SU-DHL-6 (cell line): ENCODE results near the gene PRKCE.

Source experiments
- CTCF ChIP-seq: fragments of 200-600 bp; sonication (generic); IDR thresholded peaks from one replicate; pipeline ENCODE4 v1.5.1; 2017; ENCODE audit warnings: antibody characterized with exemption, mild to moderate bottlenecking, low read length, moderate library complexity; ENCODE audit not compliant: insufficient read depth, poor library complexity, severe bottlenecking
- EZH2phosphoT487 ChIP-seq: fragments of 200-600 bp; sonication (generic), shearing (Covaris generic); conservative IDR thresholded peaks from 2 replicates; pipeline ENCODE4 v1.6.1; 2018; ENCODE audit warnings: mild to moderate bottlenecking, antibody characterized with exemption, low read length, moderate library complexity, mixed read lengths

- TF ChIP-seq CTCF (no peak), EZH2phosphoT487 (no peak)
Measured at GRCh38 chr2:45902380-45902779, 250.9 kb downstream of the PRKCE start.
